Erythroblast (primary cell): ENCODE results near the gene NPAS2.

Source experiments
- GATA1 ChIP-seq: IDR thresholded peaks from 2 replicates; pipeline ENCODE4 v1.6.1; 2011; ENCODE audit warnings: low read depth, mild to moderate bottlenecking, control low read depth, low read length, moderate library complexity
- POLR2A ChIP-seq: IDR thresholded peaks from 2 replicates; pipeline ENCODE4 v1.6.1; 2011; ENCODE audit warnings: mild to moderate bottlenecking, low read length

- TF ChIP-seq POLR2A (no peak), GATA1 (no peak)
Measured at GRCh38 chr2:100978582-100979191, 158.7 kb downstream of the NPAS2 start.
